Cardiac septum (tissue), 1 donor: ENCODE data around the gene SHISAL1. TPM values are rescaled to one million over a fixed set of nuclear protein-coding genes. Genes with fewer than 3 reads are reported as not detected.
"Not testable (repeated sequence)": the region's sequence is repeated elsewhere in the genome, so short reads cannot be mapped to it uniquely, and the experiment has no call there.

Experiments
- DNase-seq: peaks from one replicate; pipeline ENCODE4 v3.0.0-alpha.2; 2020; ENCODE audit warnings: low spot score
- intact Hi-C: fragments of 100-400 bp; cut with DNase I; formaldehyde crosslinking; loops from one replicate; pipeline ENCODE4 v1.14.0; 2022
- total RNA-seq: library from RNA; stranded (reverse); fragmentation: NEBNext Ultra II Directional; extraction: Animal tissue kit (Norgen Biotek cat#: 25700); gene quantifications from one replicate; pipeline ENCODE4 v1.2.1, GENCODE V29; 2021
- donor health status: DM: no; HTN: no; CAD: no.

Gene SHISAL1
- total RNA-seq, 1 donor from 2014 or later, result 0.70 TPM

- no peak for DNase-seq
- intact Hi-C loops, result loop anchor here (10.0 kb wide), 1 partner anchor 294 kb away; no protein-coding TSS in a partner anchor
Measured at GRCh38 chr22:44330744-44331660, 18.3 kb upstream of the SHISAL1 start.

GRCh38 chr22:44330188-44330743 lies 17.5 kb upstream of the SHISAL1 start:
- intact Hi-C loops, result loop anchor here (10.0 kb wide), 1 partner anchor 295 kb away; no protein-coding TSS in a partner anchor

GRCh38 chr22:44329179-44329796 lies 16.5 kb upstream of the SHISAL1 start:
- no peak for DNase-seq
- intact Hi-C loops, result no loop called here

More at GRCh38 chr22:44330188-44330743, 17.5 kb upstream of the SHISAL1 start:
- DNase-seq, result no peak

DNA sequence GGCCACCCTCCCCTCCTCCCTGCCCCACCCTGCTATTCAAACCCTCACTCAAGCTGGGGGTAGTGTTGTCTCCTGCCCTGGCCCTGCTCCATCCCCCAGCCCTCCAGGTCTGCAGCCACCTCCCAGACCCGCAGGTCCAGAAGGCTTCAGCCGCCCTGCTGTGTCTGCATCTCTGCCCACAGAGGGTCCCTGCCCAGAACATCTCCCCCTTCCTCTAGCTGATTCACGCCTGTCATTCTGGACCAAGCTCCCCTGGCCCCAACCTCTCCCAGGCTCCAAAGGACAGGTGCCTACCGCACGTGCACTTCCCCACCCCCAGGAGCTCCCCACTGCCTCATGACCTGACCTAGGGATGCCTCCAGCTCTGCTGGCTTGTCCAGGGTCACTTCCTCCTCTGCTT lies 16.0 kb upstream of the SHISAL1 start:
- intact Hi-C loops, result no loop called here
- no peak for DNase-seq

DNA sequence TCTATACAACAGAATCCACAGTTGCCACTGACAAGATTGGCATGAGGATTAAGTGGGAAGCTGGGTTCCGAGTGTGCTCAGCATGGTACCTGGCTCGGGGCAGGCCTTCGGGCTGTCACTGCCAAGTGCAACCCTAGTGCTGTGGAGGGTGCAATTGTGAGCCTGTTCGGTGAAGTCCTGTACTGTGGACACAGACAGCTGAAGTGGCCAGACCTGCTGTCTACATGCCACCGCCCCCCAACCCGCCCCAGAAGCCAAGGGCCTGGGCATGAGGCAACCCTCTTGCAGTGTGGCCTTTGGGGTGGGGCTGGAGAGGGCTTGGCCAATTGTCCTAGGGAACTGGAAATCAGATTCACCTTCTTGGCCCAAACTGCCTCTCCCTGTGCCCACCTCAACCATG lies 15.6 kb upstream of the SHISAL1 start:
- DNase-seq, result no peak
- intact Hi-C loops, result no loop called here

DNA sequence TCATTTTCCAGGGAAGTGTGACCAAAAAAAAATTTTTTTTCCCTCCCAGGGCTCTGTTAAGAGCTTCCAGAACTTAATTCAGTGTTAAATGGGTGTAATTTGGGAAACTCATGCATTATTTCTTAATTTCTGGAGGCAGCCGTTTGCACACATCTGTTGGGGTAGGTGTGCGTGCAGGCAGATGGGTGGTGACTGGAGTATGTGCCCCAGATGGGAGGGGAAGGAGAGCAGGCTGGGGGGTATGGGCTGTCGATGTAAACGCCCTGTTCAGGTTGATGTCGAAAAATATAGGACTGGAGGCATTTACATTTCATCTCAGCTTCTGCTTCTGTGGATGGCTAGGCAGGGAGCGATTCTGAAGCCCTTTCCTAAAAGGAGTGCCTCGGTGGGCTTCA lies 13.7 kb upstream of the SHISAL1 start:
- intact Hi-C loops, result no loop called here
- no peak for DNase-seq

- intact Hi-C loops, result no loop called here
- DNase-seq, result no peak
Measured at GRCh38 chr22:44325718-44326490, 13.2 kb upstream of the SHISAL1 start.

DNA sequence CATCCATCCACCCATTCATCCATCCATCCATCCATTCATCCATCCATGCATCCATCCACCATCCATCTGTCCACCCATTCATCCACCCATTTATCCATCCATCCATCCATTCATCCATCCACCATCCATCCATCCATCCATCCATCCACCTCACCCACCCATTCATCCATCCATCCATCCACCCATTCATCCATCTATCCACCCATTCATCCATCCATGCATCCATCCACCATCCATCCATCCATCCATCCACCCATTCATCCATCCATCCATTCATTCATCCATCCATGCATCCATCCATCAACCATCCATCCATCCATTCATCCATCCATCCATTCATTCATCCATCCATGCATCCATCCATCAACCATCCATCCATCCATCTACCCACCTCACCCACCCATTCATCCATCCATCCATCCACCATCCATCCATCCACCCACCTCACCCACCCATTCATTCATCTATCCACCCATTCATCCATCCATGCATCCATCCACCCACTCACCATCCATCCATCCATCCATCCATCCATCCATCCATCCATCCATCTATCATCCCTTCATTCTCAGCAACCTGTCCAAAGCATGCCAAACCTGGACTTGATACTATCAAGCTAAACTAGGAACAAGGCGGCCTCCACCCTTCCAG lies 10.5 kb upstream of the SHISAL1 start:
- intact Hi-C loops, result not testable (repeated sequence)

DNA sequence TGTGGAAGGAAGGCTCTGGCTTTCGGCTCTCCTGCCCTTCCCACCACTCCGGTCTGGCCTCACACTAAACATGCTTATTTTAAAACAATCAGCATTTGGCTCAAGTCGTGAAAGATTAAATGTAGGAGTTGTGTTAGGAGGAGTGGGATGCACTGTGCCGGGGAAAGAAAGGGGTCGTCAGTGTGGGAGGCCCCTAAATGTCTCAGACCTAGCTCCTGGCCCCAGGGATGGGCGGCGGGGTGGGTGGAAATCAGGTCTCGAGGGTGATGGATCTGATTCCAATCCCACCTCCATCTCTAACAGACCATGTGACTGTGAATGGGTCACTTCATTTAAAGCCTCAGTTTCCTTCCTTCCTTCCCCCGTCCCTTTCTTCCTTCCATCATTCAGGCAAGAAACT lies 6.9 kb upstream of the SHISAL1 start:
- intact Hi-C loops, result no loop called here
- no peak for DNase-seq

More for the DNA sequence above, 10.5 kb upstream of the SHISAL1 start:
- DNase-seq, result not testable (repeated sequence)

- DNase-seq, result no peak
- intact Hi-C loops, result no loop called here
Measured at GRCh38 chr22:44318751-44319150, 6.0 kb upstream of the SHISAL1 start.

- intact Hi-C loops, result no loop called here
Measured at GRCh38 chr22:44317886-44318637, 5.3 kb upstream of the SHISAL1 start.

DNA sequence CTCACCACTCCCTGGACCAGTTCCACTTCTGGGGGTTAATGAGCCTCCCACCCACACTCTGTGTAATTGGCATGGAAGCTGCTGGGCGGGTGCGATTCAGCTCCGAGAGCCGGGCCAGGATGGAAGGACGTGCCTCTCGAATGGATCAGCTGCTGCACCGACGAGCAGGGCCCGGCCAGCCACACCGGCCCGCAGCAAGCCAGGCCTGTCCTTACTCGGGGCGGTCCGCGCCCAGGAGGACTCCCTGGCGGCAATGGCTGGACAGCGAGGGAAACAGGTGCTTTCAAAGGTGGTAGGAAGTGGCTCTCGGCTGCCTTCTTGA lies 4.3 kb upstream of the SHISAL1 start:
- intact Hi-C loops, result no loop called here
- DNase-seq, result no peak

More at GRCh38 chr22:44317886-44318637, 5.3 kb upstream of the SHISAL1 start:
- DNase-seq, result no peak

GRCh38 chr22:44316393-44317122 lies 3.8 kb upstream of the SHISAL1 start:
- intact Hi-C loops, result no loop called here
- no peak for DNase-seq

- no peak for DNase-seq
- intact Hi-C loops, result no loop called here
Measured at GRCh38 chr22:44314425-44315067, 1.8 kb upstream of the SHISAL1 start.

DNA sequence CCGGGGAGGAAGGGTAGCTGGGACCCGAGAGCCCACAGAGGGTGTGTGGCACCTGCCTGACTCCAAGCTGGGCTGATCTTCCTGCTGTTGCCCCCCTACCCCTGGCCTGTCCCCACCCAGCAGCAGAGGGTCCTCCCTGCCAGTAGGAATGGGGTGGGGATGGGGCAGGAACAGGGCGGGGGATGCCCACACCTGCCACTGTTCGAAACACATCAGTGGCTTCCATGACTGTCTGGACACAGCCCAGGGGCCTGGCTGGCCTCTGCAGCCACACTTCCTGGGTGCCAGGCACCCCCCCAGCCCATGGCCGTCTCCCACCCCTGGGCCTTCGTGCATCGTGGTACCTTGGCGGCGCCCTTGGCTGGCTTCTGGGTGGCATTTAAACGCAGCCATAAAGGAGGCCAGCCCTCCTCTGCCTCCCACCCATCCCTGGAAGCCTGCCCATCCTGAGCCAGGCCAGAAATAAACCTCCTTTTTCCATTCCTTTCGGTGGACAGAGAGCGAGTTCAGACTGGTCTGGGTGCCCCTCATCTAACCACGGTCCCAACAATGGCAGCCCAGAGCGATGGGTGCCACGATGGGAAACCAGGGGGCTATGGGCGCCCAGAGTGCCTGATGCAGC lies 745 bp upstream of the SHISAL1 start:
- DNase-seq, result no peak
- intact Hi-C loops, result no loop called here

DNA sequence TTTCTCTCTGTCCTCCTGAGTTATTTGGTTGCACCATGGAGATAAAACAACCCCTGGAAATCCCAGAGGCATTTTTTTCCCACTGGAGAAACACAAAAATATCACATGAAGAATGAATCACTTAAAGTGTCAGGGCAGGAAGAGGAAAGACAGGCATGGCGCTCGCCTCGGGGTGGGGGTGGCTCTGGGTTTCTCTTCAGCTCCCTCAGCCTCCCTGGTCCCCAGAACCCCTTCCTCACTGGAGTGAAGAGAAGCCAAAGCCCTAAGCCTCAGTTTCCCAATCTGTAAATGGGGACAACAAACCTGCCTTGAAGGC lies 938 bp downstream of the SHISAL1 start:
- intact Hi-C loops, result no loop called here
- DNase-seq, result no peak

DNA sequence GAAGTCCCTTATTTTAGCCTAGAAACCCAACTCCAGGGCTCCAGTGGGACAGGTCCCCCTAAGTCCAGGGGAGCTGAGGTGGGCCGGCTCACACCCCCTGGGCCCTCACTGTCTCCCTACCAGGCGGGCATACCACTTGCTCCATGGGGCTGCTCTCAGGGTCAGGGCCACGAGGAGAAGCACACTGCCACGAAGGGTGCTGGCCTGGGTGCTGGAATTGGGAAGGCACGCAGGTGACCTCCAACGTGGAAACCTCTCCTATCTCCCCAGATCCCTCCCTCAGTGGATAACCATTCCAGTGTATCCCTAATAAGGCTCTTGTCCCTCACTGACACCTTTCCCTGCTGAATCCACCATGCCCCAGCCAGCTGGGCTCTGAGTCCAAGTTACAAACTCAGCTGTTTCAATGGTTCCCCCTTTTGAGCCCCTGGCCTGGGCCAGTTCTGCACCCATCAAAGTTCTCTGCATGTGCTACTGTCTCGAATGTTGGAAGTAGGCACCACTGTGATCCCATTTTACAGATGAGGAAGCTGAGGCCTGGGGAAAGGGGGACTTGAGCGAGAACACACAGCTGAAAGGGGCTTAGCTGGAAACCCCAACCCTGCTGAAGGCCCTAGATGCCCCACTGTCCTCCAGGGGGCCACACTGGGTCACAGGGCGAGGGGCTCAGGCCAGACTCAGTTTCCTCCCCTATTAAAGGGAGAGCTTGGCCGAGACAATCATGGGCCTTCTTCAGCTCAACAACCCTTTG lies 1.5 kb downstream of the SHISAL1 start:
- intact Hi-C loops, result no loop called here
- DNase-seq, result no peak
